Measurements from ENCODE around the gene EFCAB9.

The EFCAB9 gene

GRCh38 chr5:172165465-172165864 lies 28.5 kb upstream of the EFCAB9 start:
- no peak overlapping the region for H3K4me3 ChIP-seq (ENCODE audit: low read depth, low read length)

- H3K4me3 ChIP-seq (ENCODE audit: low read depth, low read length) = no peak overlapping the region
These were observed 27.7 kb upstream of the EFCAB9 start for GRCh38 chr5:172166030-172166826.

DNA sequence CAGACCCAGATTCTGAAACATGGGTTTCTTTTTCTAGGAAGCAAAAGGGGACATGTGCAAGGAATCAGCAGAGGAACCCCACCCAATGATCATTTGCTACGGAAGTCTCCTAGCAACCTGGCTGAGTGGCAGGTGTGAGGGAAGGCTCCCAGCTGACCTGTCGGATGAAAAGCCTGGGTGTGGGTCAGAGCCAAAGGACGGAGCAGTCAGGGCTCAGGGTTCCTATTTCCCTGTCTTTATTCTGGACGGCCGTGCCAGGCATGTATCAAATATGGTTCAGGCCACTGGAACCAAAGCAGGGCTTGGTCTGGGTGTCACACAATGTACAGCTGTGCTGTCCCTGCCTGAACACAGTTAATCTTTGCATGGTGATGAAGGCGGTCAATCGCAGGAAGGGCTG lies 26.1 kb upstream of the EFCAB9 start:
- H3K4me3 ChIP-seq (ENCODE audit: low read depth, low read length) = no peak overlapping the region

GRCh38 chr5:172168311-172168710 lies 25.7 kb upstream of the EFCAB9 start:
- no peak overlapping the region for H3K4me3 ChIP-seq (ENCODE audit: low read depth, low read length)

- no peak overlapping the region for H3K4me3 ChIP-seq (ENCODE audit: low read depth, low read length)
These were observed 24.8 kb upstream of the EFCAB9 start for GRCh38 chr5:172169216-172169615.

GRCh38 chr5:172170251-172170701 lies 23.7 kb upstream of the EFCAB9 start:
- H3K4me3 ChIP-seq (ENCODE audit: low read depth, low read length) = no peak overlapping the region

- H3K4me3 ChIP-seq (ENCODE audit: low read depth, low read length) = no peak overlapping the region
These were observed 22.9 kb upstream of the EFCAB9 start for GRCh38 chr5:172171118-172171517.

- H3K4me3 ChIP-seq (ENCODE audit: low read depth, low read length) = no peak overlapping the region
These were observed 20.9 kb upstream of the EFCAB9 start for GRCh38 chr5:172172912-172173563.

GRCh38 chr5:172173564-172174153 lies 20.3 kb upstream of the EFCAB9 start:
- no peak overlapping the region for H3K4me3 ChIP-seq (ENCODE audit: low read depth, low read length)

GRCh38 chr5:172175263-172175719 lies 18.7 kb upstream of the EFCAB9 start:
- no peak overlapping the region for H3K4me3 ChIP-seq (ENCODE audit: low read depth, low read length)

- no peak overlapping the region for H3K4me3 ChIP-seq (ENCODE audit: low read depth, low read length)
These were observed 16.8 kb upstream of the EFCAB9 start for GRCh38 chr5:172177176-172177575.

GRCh38 chr5:172178301-172178987 lies 15.5 kb upstream of the EFCAB9 start:
- no peak overlapping the region for H3K4me3 ChIP-seq (ENCODE audit: low read depth, low read length)

DNA sequence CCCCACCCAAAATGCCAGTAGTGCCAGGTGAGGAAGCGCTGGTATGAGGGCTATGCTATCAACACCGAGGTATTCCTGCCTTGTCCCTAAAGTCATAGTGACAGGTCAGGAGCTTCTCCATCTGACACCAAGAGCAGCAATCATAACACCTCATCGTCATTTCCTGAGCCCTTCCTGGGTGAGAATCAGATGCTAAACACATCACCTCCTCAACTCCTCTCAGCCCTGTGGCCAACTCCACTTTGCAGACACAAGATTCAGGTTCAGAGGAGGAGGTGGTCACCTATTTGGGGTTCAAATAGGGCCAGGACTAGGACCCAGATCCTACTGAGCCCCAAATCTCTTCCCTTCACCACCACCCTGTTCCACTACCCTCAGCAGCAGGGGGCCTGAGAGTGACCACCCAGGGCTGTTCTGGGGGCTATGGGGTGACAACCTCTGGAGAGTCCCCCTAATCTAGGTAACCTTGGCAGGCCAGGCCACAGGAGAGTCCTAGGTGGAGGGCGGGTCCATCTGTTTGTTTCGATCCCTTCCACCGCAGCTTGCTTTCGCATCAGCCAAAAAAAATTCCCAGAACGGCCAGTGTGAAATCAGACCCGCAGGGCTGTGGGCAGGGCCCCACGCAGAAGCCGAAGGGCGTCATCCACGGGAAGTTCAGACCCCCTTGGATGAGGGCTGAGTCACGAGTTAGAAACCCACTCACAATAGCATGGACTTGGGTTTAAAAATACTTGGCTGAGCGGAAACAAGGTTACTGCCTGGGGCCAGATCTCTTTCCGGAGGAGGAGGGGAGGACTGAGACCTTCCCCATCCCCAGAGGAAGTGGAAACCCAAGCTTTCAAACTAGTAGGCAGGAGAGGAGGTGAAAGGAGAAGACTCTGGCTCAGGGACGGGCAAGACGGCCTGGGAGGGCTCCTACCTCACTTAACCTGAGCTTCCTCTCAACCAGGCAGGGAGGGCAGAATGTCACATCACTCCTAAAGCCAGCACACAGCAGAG lies 14.7 kb upstream of the EFCAB9 start:
- no peak overlapping the region for H3K4me3 ChIP-seq (ENCODE audit: low read depth, low read length)

DNA sequence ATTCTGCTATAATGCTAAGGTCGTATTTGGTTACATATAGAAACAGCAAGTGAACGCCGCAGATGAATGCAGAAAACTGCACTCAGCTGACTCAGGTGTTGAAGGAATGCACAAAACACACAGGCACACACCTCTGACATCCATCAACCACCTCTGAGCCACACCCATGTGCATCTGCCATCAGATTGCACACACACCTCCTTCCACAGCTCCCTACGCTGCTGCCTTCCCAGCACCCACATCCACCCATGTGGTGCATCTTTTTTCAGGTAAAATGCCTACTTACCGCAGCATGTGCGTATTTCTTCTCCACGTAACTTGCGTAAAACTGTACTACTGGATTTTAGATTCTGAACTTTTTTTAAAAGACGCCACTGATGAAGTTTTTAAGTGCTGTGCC lies 13.0 kb upstream of the EFCAB9 start:
- H3K4me3 ChIP-seq (ENCODE audit: low read depth, low read length) = no peak overlapping the region

GRCh38 chr5:172182291-172182690 lies 11.7 kb upstream of the EFCAB9 start:
- H3K4me3 ChIP-seq (ENCODE audit: low read depth, low read length) = no peak overlapping the region

DNA sequence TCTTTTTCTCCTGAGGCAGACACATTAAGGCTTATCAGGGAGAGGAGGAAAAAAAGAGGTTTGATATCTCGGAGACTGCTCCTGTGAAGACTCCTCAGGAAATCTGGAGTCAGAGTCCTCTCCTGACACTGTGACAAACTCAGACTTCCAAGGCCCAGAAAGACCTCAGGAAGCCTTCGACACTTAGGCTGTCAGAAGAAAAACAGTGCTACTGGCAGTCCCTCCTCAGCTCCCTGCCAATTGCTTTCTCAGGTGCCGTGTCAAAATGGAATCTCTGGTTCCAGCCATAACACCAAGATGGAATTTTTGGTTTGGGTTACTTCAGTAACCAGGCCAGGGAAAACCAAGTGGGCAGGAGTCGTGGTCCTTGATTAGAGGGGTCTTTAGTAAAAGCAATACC lies 10.1 kb upstream of the EFCAB9 start:
- H3K4me3 ChIP-seq (ENCODE audit: low read depth, low read length) = no peak overlapping the region

- no peak overlapping the region for H3K4me3 ChIP-seq (ENCODE audit: low read depth, low read length)
These were observed 8.9 kb upstream of the EFCAB9 start for GRCh38 chr5:172185096-172185461.

DNA sequence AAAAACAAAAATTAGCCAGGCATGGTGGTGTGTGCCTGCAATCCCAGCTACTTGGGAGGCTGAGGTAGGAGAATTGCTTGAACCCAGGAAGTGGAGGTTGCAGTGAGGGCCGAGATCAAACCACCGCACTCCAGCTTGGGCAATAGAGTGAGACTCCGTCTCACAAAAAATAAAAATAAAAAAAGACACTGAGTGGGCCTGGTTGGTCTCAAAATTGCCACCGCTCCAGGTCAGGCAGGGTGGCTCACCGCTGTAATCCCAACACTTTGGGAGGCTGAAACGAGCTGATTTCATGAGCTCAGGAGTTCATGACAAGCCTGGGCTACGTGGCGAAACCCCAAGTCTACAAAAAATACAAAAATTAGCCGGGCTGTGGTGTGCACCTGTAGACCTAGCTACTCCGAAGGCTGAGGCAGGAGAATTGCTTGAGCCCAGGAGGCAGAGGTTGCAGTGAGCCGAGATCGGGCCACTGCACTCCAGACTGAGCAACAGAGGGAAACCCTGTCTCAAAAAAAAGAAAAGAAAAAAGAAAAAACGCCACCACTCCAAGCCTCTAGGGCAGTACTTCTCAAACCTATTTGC lies 7.8 kb upstream of the EFCAB9 start:
- H3K4me3 ChIP-seq (ENCODE audit: low read depth, low read length) = no peak overlapping the region

GRCh38 chr5:172187118-172188032 lies 6.6 kb upstream of the EFCAB9 start:
- H3K4me3 ChIP-seq (ENCODE audit: low read depth, low read length) = peak overlapping the region; percentile 91
